Aorta (tissue), 5 donors: Measurements from ENCODE around the gene FMN2. TPM values are rescaled to one million over a fixed set of nuclear protein-coding genes. Genes with fewer than 3 reads are reported as not detected.

ENCODE experiments used
- ATAC-seq: fragments of 200-7000 bp; cut with Tn5 transposase; one replicate; pipeline ENCODE4 v1.9.1; 2022; ENCODE audit warnings: moderate library complexity; ENCODE audit not compliant: low FRiP score
- DNase-seq, 2 donors: peaks; one replicate each; pipeline ENCODE4 v3.0.0-alpha.2; 2020
- H3K27ac ChIP-seq, 2 donors: one replicate each; pipeline ENCODE4 v1.5.1; 2013; ENCODE audit warnings: low read length in 2 of 2, mild to moderate bottlenecking in 2 of 2, moderate library complexity in 2 of 2, control low read depth in 1 of 2, inconsistent platforms in 1 of 2, low read depth in 1 of 2
- H3K27me3 ChIP-seq, 2 donors: one replicate each; pipeline ENCODE4 v1.6.1; 2013; ENCODE audit warnings: control low read depth in 1 of 2, low read length in 1 of 2, mild to moderate bottlenecking in 1 of 2, moderate library complexity in 1 of 2; ENCODE audit not compliant: insufficient read depth in 2 of 2, control insufficient read depth in 1 of 2
- H3K36me3 ChIP-seq, 2 donors: one replicate each; pipeline ENCODE4 v1.6.1; 2013; ENCODE audit warnings: control low read depth in 1 of 2, low read length in 1 of 2, mild to moderate bottlenecking in 1 of 2; ENCODE audit not compliant: insufficient read depth in 2 of 2, control insufficient read depth in 1 of 2
- H3K4me1 ChIP-seq, 2 donors: one replicate each; pipeline ENCODE4 v1.6.1; 2013; ENCODE audit warnings: low read length in 2 of 2, control low read depth in 1 of 2, mild to moderate bottlenecking in 1 of 2, moderate library complexity in 1 of 2; ENCODE audit not compliant: insufficient read depth in 2 of 2, control insufficient read depth in 1 of 2
- H3K4me3 ChIP-seq, 2 donors: one replicate each; pipeline ENCODE4 v1.5.1; 2013; ENCODE audit warnings: low read length in 2 of 2, control low read depth in 1 of 2, mild to moderate bottlenecking in 1 of 2
- H3K9me3 ChIP-seq: one replicate; pipeline ENCODE4 v1.6.1; 2013; ENCODE audit warnings: mild to moderate bottlenecking, low read length; ENCODE audit not compliant: control insufficient read depth
- WGBS, 2 donors: extraction: QIAGEN DNeasy Blood & Tissue Kit; methylation state at CpG; one replicate each; pipeline ENCODE4 v1.1.7; 2013; 5-methylcytosine and 5-hydroxymethylcytosine counted together
- intact Hi-C, 2 donors: fragments of 100-400 bp; cut with DNase I; formaldehyde crosslinking; loops; one replicate each; pipeline versions ENCODE4 v1.14.2 to v1.15.0; 2022
- polyA plus RNA-seq, 2 donors: library from polyadenylated mRNA; stranded (reverse); fragments of 200-250 nt; gene quantifications; one replicate each; pipeline ENCODE4 v1.2.3, GENCODE V29; 2013
- total RNA-seq, 2 donors: library from RNA; stranded (reverse); fragmentation: NEBNext Ultra II Directional; extraction: Animal tissue kit (Norgen Biotek cat#: 25700); gene quantifications; one replicate each; pipeline ENCODE4 v1.2.1, GENCODE V29; 2021
- donor health status: healthy with polysubstance abuse.
- donor health status: Bipolar disorder and iron deficiency.
- donor health status: DM: no; HTN: no; CAD: no.
- donor health status: DM: no; HTN: no; CAD: no.
- donor health status: DM: yes; HTN: yes; CAD: no.

Gene FMN2
- total and polyA plus RNA-seq, 4 donors, result 0.10 to 1.1 (median 0.91) TPM

DNA sequence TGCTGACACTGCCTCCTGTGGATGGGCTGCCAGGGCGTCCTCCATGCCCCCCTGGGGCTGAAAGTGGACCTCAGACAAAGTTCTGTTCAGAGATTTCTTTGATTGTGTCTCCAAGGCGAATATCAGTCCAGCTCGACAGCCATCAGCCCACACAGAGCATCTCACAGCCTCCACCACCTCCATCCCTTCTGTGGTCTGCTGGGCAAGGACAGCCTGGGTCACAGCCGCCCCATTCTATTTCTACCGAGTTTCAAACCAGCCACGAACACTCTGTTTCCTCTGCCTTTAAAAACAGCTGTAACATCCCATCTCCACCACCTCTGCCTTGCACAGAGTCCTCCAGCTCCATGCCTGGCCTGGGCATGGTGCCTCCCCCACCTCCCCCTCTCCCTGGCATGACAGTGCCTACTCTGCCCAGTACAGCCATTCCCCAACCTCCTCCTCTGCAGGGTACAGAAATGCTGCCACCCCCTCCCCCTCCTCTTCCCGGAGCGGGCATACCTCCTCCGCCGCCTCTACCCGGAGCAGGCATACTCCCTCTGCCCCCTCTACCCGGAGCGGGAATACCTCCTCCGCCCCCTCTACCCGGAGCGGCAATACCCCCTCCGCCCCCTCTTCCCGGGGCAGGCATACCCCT lies 115.5 kb downstream of the FMN2 start:
- ATAC-seq, result no peak
- no peaks in the 10 kb centered on the region for H3K36me3 ChIP-seq
- intact Hi-C loops, result no loop called here
- WGBS, 2 donors, result 89 to 95% methylated on average over 15 to 18 of the region's 18 CpGs
- no peak overlapping the region for H3K27ac ChIP-seq
- no peak overlapping the region for H3K4me3 ChIP-seq
- no peaks in the 10 kb centered on the region for H3K4me1 ChIP-seq
- no peaks in the 10 kb centered on the region for H3K27me3 ChIP-seq
- no peak for DNase-seq
- no peaks in the 10 kb centered on the region for H3K9me3 ChIP-seq

- Histone ChIP-seq H3K36me3 (no peaks in the 10 kb centered on the region), H3K27me3 (no peaks in the 10 kb centered on the region), H3K4me3 (no peak overlapping the region), H3K9me3 (no peaks in the 10 kb centered on the region), H3K4me1 (no peaks in the 10 kb centered on the region), H3K27ac (no peak overlapping the region)
- DNase-seq (no peak), ATAC-seq (no peak)
- intact Hi-C loops, result no loop called here
- 70 to 75% methylated on average over 4 of the region's 4 CpGs for WGBS, 2 donors
Observed at GRCh38 chr1:240210026-240210425, 118.3 kb downstream of the FMN2 start.

DNA sequence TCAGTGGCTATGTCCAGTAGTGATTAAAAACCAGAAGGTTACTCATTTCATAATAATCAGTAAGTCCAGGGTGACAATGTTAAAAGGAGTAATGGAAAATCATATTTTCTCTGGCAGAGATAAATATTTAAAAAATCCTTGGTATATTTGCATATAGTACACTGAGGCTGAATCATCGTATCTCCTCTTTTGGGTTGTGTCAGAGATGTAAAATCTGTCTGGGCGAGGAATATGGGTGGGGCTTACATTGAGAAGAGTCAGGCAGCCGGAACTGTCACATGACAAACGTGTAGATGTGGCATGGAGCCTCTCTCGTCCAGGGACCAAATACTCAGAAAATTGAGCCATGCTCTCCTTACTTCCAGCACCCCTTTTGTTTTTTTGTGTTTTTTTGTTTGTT lies 120.9 kb downstream of the FMN2 start:
- Histone ChIP-seq H3K4me3 (no peak overlapping the region), H3K36me3 (no peaks in the 10 kb centered on the region), H3K27ac (no peak overlapping the region), H3K27me3 (no peaks in the 10 kb centered on the region), H3K4me1 (no peaks in the 10 kb centered on the region), H3K9me3 (no peaks in the 10 kb centered on the region)
- no peak for DNase-seq
- 82% methylated on average over 5 of the region's 5 CpGs for WGBS, 2 donors
- intact Hi-C loops, result no loop called here
- ATAC-seq, result no peak

DNA sequence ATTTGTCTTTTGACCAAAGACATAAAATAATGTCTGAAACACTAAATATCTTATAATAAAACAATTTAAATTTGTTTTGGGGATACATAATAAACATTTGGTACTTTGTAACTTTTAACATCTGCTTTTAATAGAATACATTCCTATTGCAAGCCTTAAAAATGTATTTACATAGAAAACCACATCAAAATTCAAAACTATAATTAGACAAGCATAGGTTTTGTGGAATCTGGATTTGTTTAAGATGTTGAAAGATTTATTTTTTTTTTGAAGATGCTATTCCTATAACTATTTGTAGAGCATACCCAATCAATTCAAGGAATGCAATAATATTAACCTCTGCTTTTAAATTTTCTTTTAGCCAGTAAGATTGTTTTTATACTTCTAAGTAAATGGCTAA lies 125.7 kb downstream of the FMN2 start:
- Histone ChIP-seq H3K27me3 (no peaks in the 10 kb centered on the region), H3K9me3 (peaks cover 2% of the 10 kb centered on the region), H3K4me3 (no peak overlapping the region), H3K27ac (no peak overlapping the region), H3K36me3 (no peaks in the 10 kb centered on the region), H3K4me1 (no peaks in the 10 kb centered on the region)
- ATAC-seq (no peak), DNase-seq (no peak)
- intact Hi-C loops, result no loop called here

GRCh38 chr1:240219104-240219503 lies 127.4 kb downstream of the FMN2 start:
- DNase-seq (no peak), ATAC-seq (no peak)
- H3K4me1 ChIP-seq, result no peaks in the 10 kb centered on the region
- no peaks in the 10 kb centered on the region for H3K27me3 ChIP-seq
- no peaks in the 10 kb centered on the region for H3K36me3 ChIP-seq
- no peak overlapping the region for H3K27ac ChIP-seq
- 63 to 68% methylated on average over 6 of the region's 6 CpGs for WGBS, 2 donors
- intact Hi-C loops, result no loop called here
- peaks cover 2% of the 10 kb centered on the region for H3K9me3 ChIP-seq
- no peak overlapping the region for H3K4me3 ChIP-seq

GRCh38 chr1:240226102-240226501 lies 134.4 kb downstream of the FMN2 start:
- no peak overlapping the region for H3K4me3 ChIP-seq
- H3K27me3 ChIP-seq, result no peaks in the 10 kb centered on the region
- no peaks in the 10 kb centered on the region for H3K4me1 ChIP-seq
- ATAC-seq (no peak), DNase-seq (no peak)
- H3K27ac ChIP-seq, result no peak overlapping the region
- WGBS, 2 donors, result 81 to 85% methylated on average over 1 of the region's 1 CpG
- no peaks in the 10 kb centered on the region for H3K9me3 ChIP-seq
- intact Hi-C loops, result no loop called here
- H3K36me3 ChIP-seq, result no peaks in the 10 kb centered on the region

- intact Hi-C loops, result no loop called here
- H3K4me3 ChIP-seq, result no peak overlapping the region
- no peak for DNase-seq
- no peak overlapping the region for H3K27ac ChIP-seq
- H3K27me3 ChIP-seq, result no peaks in the 10 kb centered on the region
- no peaks in the 10 kb centered on the region for H3K4me1 ChIP-seq
- no peaks in the 10 kb centered on the region for H3K36me3 ChIP-seq
- no peaks in the 10 kb centered on the region for H3K9me3 ChIP-seq
- ATAC-seq, result no peak
- 17 to 37% methylated on average over 2 of the region's 2 CpGs for WGBS, 2 donors
Observed at GRCh38 chr1:240230816-240231215, 139.1 kb downstream of the FMN2 start.

- no peaks in the 10 kb centered on the region for H3K9me3 ChIP-seq
- no peaks in the 10 kb centered on the region for H3K4me1 ChIP-seq
- H3K4me3 ChIP-seq, result no peak overlapping the region
- no peak for DNase-seq
- no peaks in the 10 kb centered on the region for H3K27me3 ChIP-seq
- ATAC-seq, result no peak
- WGBS, 2 donors, result 91 to 96% methylated on average over 2 of the region's 2 CpGs
- no peaks in the 10 kb centered on the region for H3K36me3 ChIP-seq
- intact Hi-C loops, result no loop called here
- H3K27ac ChIP-seq, result no peak overlapping the region
Observed at GRCh38 chr1:240232530-240232929, 140.8 kb downstream of the FMN2 start.

DNA sequence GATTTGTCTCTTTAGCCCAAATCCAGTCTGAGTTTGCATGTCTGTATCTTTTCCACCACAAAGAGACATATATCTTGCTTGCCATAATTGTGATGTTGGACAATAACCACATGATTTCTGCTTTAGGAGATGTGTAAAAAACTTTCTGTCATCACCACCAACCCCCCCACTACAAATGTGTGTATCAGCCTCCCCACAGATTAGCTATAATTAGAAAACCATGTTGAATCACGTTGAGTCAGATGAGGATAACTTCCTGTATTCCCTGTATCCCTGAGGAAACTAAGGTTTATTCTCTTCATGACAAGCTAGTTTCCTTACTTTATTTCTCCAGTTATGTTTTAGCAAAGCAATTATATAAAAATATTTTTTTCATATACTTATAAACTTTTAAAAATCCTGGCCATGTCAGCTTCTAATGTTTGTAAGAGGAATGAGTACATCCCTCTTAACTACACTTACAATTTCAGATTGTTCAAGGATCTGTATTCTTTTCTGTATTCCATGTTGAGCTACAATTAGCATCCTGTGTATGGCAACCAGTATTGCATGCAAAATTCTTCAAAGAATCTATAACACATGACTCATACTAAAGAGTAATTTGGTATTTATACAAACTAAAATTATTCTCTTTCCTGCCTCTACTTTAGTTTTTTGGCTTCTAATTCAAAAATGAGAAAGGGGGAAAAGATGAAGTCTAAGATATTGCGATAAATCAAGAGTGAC lies 143.0 kb downstream of the FMN2 start:
- 58 to 63% methylated on average over 2 of the region's 2 CpGs for WGBS, 2 donors
- no peak for DNase-seq
- intact Hi-C loops, result no loop called here

More for the DNA sequence above, 143.0 kb downstream of the FMN2 start:
- ATAC-seq, result no peak
- no peaks in the 10 kb centered on the region for H3K9me3 ChIP-seq
- H3K4me1 ChIP-seq, result no peaks in the 10 kb centered on the region
- no peak overlapping the region for H3K27ac ChIP-seq
- no peaks in the 10 kb centered on the region for H3K36me3 ChIP-seq
- no peaks in the 10 kb centered on the region for H3K27me3 ChIP-seq
- no peak overlapping the region for H3K4me3 ChIP-seq
